H1 (cell line): Measurements from ENCODE around the gene STK32A.

Source experiments
- BCL11A ChIP-seq, 2 experiments: IDR thresholded peaks; one replicate each; pipeline ENCODE4 v1.6.1; 2011; ENCODE audit warnings: low read depth in 2 of 2, low read length in 2 of 2, mild to moderate bottlenecking in 2 of 2
- CEBPB ChIP-seq: IDR thresholded peaks from 2 replicates; pipeline ENCODE4 v1.6.1; 2012; ENCODE audit warnings: low read depth, low read length
- CHD2 ChIP-seq: IDR thresholded peaks from 2 replicates; pipeline ENCODE4 v1.6.1; 2012; ENCODE audit warnings: low read length, improper control_type of control experiment
- CREB1 ChIP-seq: IDR thresholded peaks from 2 replicates; pipeline ENCODE4 v1.6.1; 2012; ENCODE audit warnings: inconsistent platforms
- CTCF ChIP-seq, 3 experiments: IDR thresholded peaks; 1 replicate in 2 of 3; 2 replicates in 1 of 3; pipeline versions ENCODE4 v1.5.1 to v1.6.1; 2011; ENCODE audit warnings: low read length in 3 of 3, mild to moderate bottlenecking in 3 of 3, inconsistent platforms in 2 of 3, low read depth in 1 of 3, moderate library complexity in 1 of 3; ENCODE audit not compliant: insufficient read depth in 1 of 3; ENCODE audit errors: control extremely low read depth in 1 of 3
- JUN ChIP-seq: IDR thresholded peaks from 2 replicates; pipeline ENCODE4 v1.6.1; 2011; ENCODE audit warnings: low read depth, mild to moderate bottlenecking, improper control_type of control experiment, low read length
- MAX ChIP-seq: IDR thresholded peaks from 2 replicates; pipeline ENCODE4 v1.6.1; 2012; ENCODE audit warnings: inconsistent platforms
- POLR2A ChIP-seq, 2 experiments: IDR thresholded peaks; 1 replicate in 1 of 2; 2 replicates in 1 of 2; pipeline ENCODE4 v1.6.1; 2011; ENCODE audit warnings: low read depth in 2 of 2, low read length in 2 of 2, mild to moderate bottlenecking in 2 of 2; ENCODE audit errors: control extremely low read depth in 1 of 2
- SIN3A ChIP-seq, 2 experiments: IDR thresholded peaks in 1 of 2; conservative IDR thresholded peaks in 1 of 2; 2 replicates each; pipeline ENCODE4 v1.6.1; 2011 to 2012; ENCODE audit warnings: low read length in 2 of 2, improper control_type of control experiment in 1 of 2, low read depth in 1 of 2, mild to moderate bottlenecking in 1 of 2
- TBP ChIP-seq: IDR thresholded peaks from 2 replicates; pipeline ENCODE4 v1.6.1; 2011; ENCODE audit warnings: low read depth, low read length, improper control_type of control experiment

DNA sequence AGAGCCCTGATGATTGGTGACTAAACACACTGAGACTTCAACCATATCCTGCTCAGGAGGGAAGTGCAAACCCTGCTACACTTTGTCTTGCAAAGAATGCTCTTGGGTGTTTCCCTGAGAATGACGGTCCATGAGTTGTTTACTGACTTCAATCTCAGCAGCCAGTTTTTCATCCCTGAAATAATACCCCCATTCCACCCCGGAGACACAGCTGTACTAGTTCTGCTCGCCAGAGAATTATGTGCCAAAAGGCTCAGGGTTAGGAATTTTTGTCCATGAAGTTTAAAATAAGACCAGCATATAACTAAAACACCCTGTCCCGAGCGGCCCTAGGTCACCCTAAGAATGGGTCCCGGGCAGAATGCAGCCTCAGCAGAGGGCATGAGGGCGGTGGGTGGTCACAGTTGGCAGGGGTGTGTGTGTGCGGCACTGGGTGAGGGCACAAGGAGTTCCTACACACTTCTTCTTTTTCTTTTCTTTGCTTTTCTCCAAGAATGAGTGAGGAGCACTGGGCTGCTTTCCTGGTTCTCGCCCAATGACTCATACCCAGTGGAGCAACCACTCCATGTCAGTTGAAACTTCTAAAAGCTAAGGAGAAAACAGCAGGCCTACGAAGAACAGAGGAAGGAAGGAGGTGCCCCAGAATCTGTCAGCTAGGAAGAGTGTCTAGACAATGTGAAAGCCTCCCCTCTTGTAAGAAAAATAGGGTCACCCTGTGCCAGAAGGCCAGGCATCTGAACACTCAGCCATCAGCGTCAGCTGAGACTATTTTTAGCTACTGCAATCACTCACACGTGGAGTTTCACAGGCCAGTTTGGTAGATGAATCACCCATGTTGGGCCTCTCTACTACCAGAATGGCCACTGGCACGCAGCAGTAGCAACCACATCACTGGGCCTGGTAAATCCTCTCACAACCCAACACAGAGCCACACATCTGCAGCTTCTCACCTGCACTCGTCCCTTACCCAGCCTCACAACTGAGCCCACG lies 169.1 kb downstream of the STK32A start:
- TF ChIP-seq CTCF (IDR thresholded peaks at IDR 0.05; ENCODE audit: control extremely low read depth in 1 of 3, insufficient read depth in 1 of 3, low read depth in 1 of 3, low read length in 3 of 3) (no peak), SIN3A (conservative IDR thresholded peaks at IDR 0.05 in 1 of 2, IDR thresholded peaks at IDR 0.05 in 1 of 2; ENCODE audit: low read depth in 1 of 2, low read length in 2 of 2) (no peak), CREB1 (no peak), CEBPB (no peak), BCL11A (IDR thresholded peaks at IDR 0.05; ENCODE audit: low read depth in 2 of 2, low read length in 2 of 2) (no peak), POLR2A (IDR thresholded peaks at IDR 0.05; ENCODE audit: control extremely low read depth in 1 of 2, low read depth in 2 of 2, low read length in 2 of 2) (no peak), MAX (no peak), CHD2 (no peak), JUN (no peak), TBP (no peak)
